Measurements from ENCODE around the gene AKIP1.

The AKIP1 gene

DNA sequence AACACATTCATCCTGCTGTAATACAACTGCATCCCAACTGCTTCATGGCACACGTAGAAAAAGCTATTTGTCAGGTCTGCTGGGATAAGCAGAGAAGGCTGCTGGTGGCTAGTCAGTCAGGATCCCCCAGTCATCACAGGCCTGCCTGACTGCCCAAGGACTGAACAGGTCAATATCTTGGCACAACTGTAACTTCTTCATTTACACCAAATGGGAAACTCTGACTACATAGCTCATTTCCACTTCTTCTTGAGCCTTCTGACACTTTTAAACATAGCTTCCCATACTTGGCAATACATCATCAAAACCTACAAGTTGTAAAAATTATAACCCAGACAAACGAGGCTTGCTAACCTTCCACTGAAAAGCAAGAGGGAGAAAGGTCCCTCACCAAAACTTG lies 50.4 kb downstream of the AKIP1 start:
- DNase-seq: peak; percentile 70

DNA sequence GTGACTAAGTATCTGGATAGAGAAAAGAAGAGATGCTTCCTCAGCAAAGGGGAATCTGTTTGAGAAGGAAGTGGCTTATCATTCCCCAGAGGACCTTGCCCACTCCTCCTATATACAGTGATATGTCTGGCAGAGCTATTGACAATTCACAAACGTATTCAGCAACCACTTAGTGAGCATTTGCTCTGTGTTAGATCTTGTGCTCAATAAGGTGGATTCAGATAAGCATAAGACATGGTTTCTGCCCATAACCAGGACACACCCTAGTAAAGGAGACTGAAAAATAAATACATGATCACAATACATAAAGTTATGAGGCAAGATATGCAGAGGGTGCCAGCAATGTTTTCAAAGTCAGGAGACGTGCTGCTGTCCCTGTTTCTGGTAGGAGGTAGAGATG lies 51.9 kb downstream of the AKIP1 start:
- no peak for DNase-seq

DNA sequence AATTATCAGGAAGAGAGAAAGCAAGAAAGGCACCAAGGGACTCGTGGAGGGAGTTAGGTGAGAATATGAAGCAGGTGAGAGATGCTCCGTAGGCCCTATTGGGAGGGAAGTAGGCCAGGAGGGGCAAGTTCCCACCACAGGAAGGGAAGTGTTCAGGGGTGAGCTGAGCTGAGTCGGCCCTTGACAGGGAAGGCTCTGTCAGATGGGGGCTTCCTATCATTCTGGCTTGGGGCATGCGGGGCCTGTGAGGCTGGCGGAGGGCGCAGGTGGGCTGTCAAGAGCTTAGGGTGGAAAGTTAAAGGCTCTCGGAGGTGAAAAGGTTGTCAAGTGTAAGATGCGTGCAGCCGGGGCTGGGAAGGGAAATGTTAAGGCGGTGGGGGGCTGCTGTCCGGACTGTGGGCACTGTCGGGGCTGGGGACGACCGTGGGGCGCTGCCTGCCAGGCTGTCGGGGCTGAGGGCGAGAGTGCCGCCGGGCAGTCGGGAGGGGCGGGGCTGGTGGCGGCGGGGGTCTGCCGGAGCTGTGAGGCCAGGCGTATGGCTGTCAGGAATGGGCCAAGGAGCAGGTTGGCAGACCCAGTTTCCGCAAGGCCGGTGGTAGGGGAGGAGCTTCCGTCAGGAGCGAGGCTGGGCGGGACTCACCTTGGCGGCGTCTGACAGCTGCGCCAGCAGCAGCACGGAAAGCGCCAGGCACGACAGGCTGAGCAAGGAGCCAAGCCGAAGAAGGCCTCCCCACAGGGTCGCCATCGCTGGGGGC lies 52.8 kb downstream of the AKIP1 start:
- peak; percentile 10 for DNase-seq

DNA sequence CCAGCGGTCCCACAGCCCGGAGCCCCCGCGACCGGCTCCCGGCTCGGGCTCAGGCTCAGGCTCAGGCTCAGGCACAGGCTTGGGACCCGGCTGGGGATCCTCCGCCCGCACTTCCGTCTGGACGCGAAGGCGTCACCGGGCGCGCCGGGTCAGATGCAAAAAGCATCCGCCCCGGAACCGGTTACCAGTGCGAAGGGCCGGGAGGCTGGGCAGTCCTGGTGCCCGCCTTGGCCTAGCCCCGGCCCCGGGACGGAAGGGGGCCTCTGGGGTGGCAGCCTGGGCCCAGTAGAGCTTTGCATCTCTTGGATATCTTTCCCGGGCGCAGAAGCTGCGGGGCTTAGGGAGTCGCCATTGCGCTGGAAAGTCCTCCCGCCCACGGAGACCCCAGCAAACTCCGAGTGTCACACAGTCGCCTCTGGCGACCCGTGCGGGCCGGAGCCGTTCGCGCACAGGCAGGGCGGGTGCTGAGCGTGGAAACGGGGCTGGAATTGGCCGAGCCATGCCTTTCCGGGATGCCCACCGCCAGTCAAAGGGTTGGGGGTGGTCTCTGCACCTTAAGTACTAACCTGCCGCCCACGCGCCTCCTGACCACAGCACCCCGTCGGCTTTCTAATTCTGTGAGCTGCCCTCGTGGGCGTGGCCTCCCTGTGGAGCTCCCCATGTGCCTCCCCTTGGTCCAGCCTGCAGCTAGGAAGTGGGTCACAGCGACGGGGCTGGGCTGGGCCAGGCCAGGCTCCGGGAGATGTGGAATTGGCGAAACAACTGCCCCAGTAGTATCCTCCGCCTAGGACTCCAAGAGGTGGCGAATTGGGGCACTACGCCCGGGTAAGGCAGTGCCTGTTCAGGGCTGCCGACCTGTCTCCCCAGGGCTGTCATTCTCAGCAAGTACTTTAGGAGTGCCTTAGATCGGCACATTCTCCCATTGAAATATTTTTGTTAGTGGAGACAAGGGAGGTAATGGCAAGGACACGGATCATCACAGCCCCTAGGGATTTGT lies 53.6 kb downstream of the AKIP1 start, which contains the start of gene TMEM9B:
TMEM9B (minus strand) TSS at position 119 of the 997 bp plus-strand sequence. CDS start 129 bp downstream, outside the sequence.
- DNase-seq: peak; percentile 94

DNA sequence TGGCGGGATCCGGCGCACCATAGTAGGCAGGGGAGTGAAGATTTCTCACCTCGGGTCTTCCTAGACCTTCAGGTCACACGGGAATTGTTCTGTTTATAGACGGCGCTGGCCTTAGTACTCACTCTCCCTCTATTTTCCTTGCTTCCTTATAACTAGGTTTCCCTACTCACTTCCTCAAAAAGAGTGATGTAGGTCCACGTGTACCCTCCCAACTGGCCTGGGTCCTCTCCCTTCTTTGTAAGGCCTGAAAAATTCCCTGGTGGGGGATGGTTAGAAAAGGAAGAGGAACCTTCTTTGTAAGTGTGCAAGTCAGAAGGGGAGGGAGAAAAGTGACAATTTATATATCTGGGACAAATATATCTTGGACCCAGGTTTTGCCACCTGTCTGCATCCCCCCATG lies 56.2 kb downstream of the AKIP1 start:
- peak; percentile 72 for DNase-seq

Data from inflammatory macrophage treated with lipopolysaccharide for 4 hours (primary cell).